IMR-90 (cell line): ENCODE measurements around the gene C16orf96. TPM values are rescaled to one million over a fixed set of nuclear protein-coding genes. Genes with fewer than 3 reads are reported as not detected.

Source experiments
- ATAC-seq: fragments of 200-7000 bp; cut with Tn5 transposase; 2 replicates; pipeline ENCODE4 v1.9.1; 2020; ENCODE audit warnings: low read depth, mild to moderate bottlenecking, moderate library complexity
- BruUV-seq: library from RNA; stranded (reverse); fragments of 400-500 nt; replicated peaks from 2 replicates; lab custom pipeline; 2021; lab: Mats Ljungman, UMichigan
- CTCF ChIA-PET: fragments of 300-600 bp; formaldehyde crosslinking; extraction: SDS; loops from one replicate; lab custom pipeline; 2021; ENCODE audit warnings: antibody characterized with exemption; lab: Yijun Ruan, JAX
- POLR2A ChIA-PET: fragments of 300-600 bp; sonication (Branson Sonifier 250); formaldehyde crosslinking; loops from one replicate; lab custom pipeline; 2022; ENCODE audit warnings: antibody characterized with exemption; ENCODE audit not compliant: unreplicated experiment; lab: Charles Lee
- DNase-seq: peaks from one replicate; pipeline ENCODE4 v3.0.0; 2013
- H2AFZ ChIP-seq: replicated peaks from 2 replicates; pipeline ENCODE3; 2013; ENCODE audit warnings: low read length, mild to moderate bottlenecking; ENCODE audit not compliant: poor library complexity
- H2AK5ac ChIP-seq: 2 replicates; pipeline ENCODE4 v1.6.1; 2013; ENCODE audit warnings: low read depth, low read length, inconsistent platforms
- H2AK9ac ChIP-seq: replicated peaks from 2 replicates; pipeline ENCODE3; 2013; ENCODE audit warnings: mild to moderate bottlenecking, low read depth, low read length, moderate library complexity; ENCODE audit not compliant: poor library complexity
- H2BK120ac ChIP-seq: 2 replicates; pipeline ENCODE4 v1.6.1; 2013; ENCODE audit warnings: low read depth, low read length, inconsistent platforms
- H2BK15ac ChIP-seq: 3 replicates; pipeline ENCODE4 v1.6.1; 2013; ENCODE audit warnings: low read depth, low read length, inconsistent platforms
- H2BK20ac ChIP-seq: 2 replicates; pipeline ENCODE4 v1.6.1; 2013; ENCODE audit warnings: low read depth, mild to moderate bottlenecking, inconsistent platforms, low read length, moderate library complexity
- H2BK5ac ChIP-seq: 2 replicates; pipeline ENCODE4 v1.6.1; 2013; ENCODE audit warnings: mild to moderate bottlenecking, low read depth, low read length, inconsistent platforms; ENCODE audit not compliant: poor library complexity, severe bottlenecking
- H3K14ac ChIP-seq: replicated peaks from 2 replicates; pipeline ENCODE4 v1.6.1; 2013; ENCODE audit warnings: low read depth, low read length, inconsistent platforms
- H3K18ac ChIP-seq: 2 replicates; pipeline ENCODE4 v1.6.1; 2013; ENCODE audit warnings: low read depth, low read length, control low read depth
- H3K23ac ChIP-seq: 2 replicates; pipeline ENCODE4 v1.6.1; 2013; ENCODE audit warnings: low read depth, low read length, inconsistent platforms
- H3K27ac ChIP-seq: 2 replicates; pipeline ENCODE4 v1.5.1; 2013; ENCODE audit warnings: mild to moderate bottlenecking, control low read depth, low read length; ENCODE audit not compliant: insufficient read depth
- H3K27me3 ChIP-seq: 2 replicates; pipeline ENCODE4 v1.6.1; 2013; ENCODE audit warnings: low read length; ENCODE audit not compliant: control insufficient read depth, insufficient read depth
- H3K36me3 ChIP-seq: 2 replicates; pipeline ENCODE4 v1.6.1; 2013; ENCODE audit warnings: low read length, mixed read lengths; ENCODE audit not compliant: control insufficient read depth, insufficient read depth
- H3K4ac ChIP-seq: 2 replicates; pipeline ENCODE4 v1.6.1; 2013; ENCODE audit warnings: low read depth, low read length, inconsistent platforms
- H3K4me1 ChIP-seq: 2 replicates; pipeline ENCODE4 v1.6.1; 2013; ENCODE audit warnings: low read length, mixed read lengths; ENCODE audit not compliant: control insufficient read depth, insufficient read depth
- H3K4me2 ChIP-seq: 2 replicates; pipeline ENCODE4 v1.6.1; 2013; ENCODE audit warnings: low read depth, mild to moderate bottlenecking, control low read depth, low read length, moderate library complexity
- H3K4me3 ChIP-seq: 2 replicates; pipeline ENCODE4 v1.5.1; 2013; ENCODE audit warnings: low read depth, mild to moderate bottlenecking, control low read depth, low read length, moderate library complexity; ENCODE audit not compliant: insufficient read depth
- H3K56ac ChIP-seq: 2 replicates; pipeline ENCODE4 v1.6.1; 2013; ENCODE audit warnings: low read length, inconsistent platforms; ENCODE audit not compliant: insufficient read depth; ENCODE audit errors: extremely low read depth
- H3K79me1 ChIP-seq, 2 experiments: 2 replicates each; pipeline ENCODE4 v1.6.1; 2013; ENCODE audit warnings: low read length in 2 of 2, inconsistent platforms in 1 of 2, low read depth in 1 of 2
- H3K9ac ChIP-seq: 2 replicates; pipeline ENCODE4 v1.6.1; 2013; ENCODE audit warnings: low read depth, low read length, control low read depth
- H3K9me1 ChIP-seq: 2 replicates; pipeline ENCODE4 v1.6.1; 2013; ENCODE audit warnings: low read length, inconsistent platforms; ENCODE audit not compliant: insufficient read depth
- H3K9me3 ChIP-seq: 2 replicates; pipeline ENCODE4 v1.6.1; 2013; ENCODE audit warnings: low read length; ENCODE audit not compliant: control insufficient read depth, insufficient read depth
- H4K20me1 ChIP-seq: 2 replicates; pipeline ENCODE4 v1.6.1; 2013; ENCODE audit warnings: low read length, inconsistent platforms; ENCODE audit not compliant: insufficient read depth
- H4K5ac ChIP-seq: 2 replicates; pipeline ENCODE4 v1.6.1; 2013; ENCODE audit warnings: mild to moderate bottlenecking, low read depth, low read length, control low read depth
- H4K8ac ChIP-seq, 2 experiments: 2 replicates each; pipeline ENCODE4 v1.6.1; 2013; ENCODE audit warnings: low read depth in 2 of 2, low read length in 2 of 2, control low read depth in 1 of 2, inconsistent platforms in 1 of 2
- H4K91ac ChIP-seq: 2 replicates; pipeline ENCODE4 v1.6.1; 2013; ENCODE audit warnings: low read depth, low read length, inconsistent platforms; ENCODE audit not compliant: insufficient read depth
- FOS ChIP-seq: fragments of 150-350 bp; IDR thresholded peaks from 2 replicates; pipeline ENCODE4 v1.6.1; 2016; ENCODE audit warnings: low read depth, low read length
- MAFK ChIP-seq: IDR thresholded peaks from 2 replicates; pipeline ENCODE4 v1.6.1; 2012; ENCODE audit warnings: low read depth, low read length, improper control_type of control experiment
- MAZ ChIP-seq: IDR thresholded peaks from 2 replicates; pipeline ENCODE4 v1.6.1; 2012; ENCODE audit warnings: low read depth, mild to moderate bottlenecking, low read length, improper control_type of control experiment, moderate library complexity, borderline replicate concordance
- MXI1 ChIP-seq: IDR thresholded peaks from 2 replicates; pipeline ENCODE4 v1.6.1; 2012; ENCODE audit warnings: low read depth, mild to moderate bottlenecking, low read length, moderate library complexity, borderline replicate concordance
- NFE2L2 ChIP-seq: fragments of 150-350 bp; IDR thresholded peaks from 2 replicates; pipeline ENCODE4 v1.6.1; 2016; ENCODE audit warnings: low read depth, mild to moderate bottlenecking, low read length
- RAD21 ChIP-seq: IDR thresholded peaks from 2 replicates; pipeline ENCODE4 v1.6.1; 2012; ENCODE audit warnings: low read length, improper control_type of control experiment
- RFX5 ChIP-seq: IDR thresholded peaks from 2 replicates; pipeline ENCODE4 v1.8.0; 2012; ENCODE audit warnings: low read depth, mild to moderate bottlenecking, low read length, moderate library complexity
- SMC3 ChIP-seq: fragments of 150-350 bp; IDR thresholded peaks from 2 replicates; pipeline ENCODE4 v1.6.1; 2016; ENCODE audit warnings: low read depth, mild to moderate bottlenecking, antibody characterized with exemption, low read length, moderate library complexity
- WGBS, 2 experiments: methylation state at CpG; one replicate each; pipeline versions ENCODE4 v1.1.5 to v1.1.7; 2013; ENCODE audit warnings: missing lambda C conversion rate in 2 of 2; ENCODE audit not compliant: insufficient read length in 1 of 2; ENCODE audit errors: extremely low coverage in 2 of 2; 5-methylcytosine and 5-hydroxymethylcytosine counted together
- dilution Hi-C: fragments of 300-500 bp; cut with HindIII; formaldehyde crosslinking; loops from one replicate; pipeline ENCODE4 v1.14.3; 2018; ENCODE audit warnings: low sequenced_read_pairs; ENCODE audit not compliant: unreplicated experiment
- in situ Hi-C: fragments of 300-500 bp; cut with MboI; formaldehyde crosslinking; loops from 3 replicates; pipeline ENCODE4 v1.14.3; 2019; ENCODE audit warnings: low sequenced_read_pairs, inconsistent platforms, mixed read lengths
- intact Hi-C: fragments of 100-400 bp; cut with micrococcal nuclease; formaldehyde crosslinking; loops from 2 replicates; pipeline ENCODE4 v1.10.0; 2022
- polyA plus RNA-seq, 3 experiments: library from polyadenylated mRNA; depleted of rRNA; stranded (reverse); fragments of >200 nt; gene quantifications; 2 replicates each; pipeline ENCODE4 v1.2.3, GENCODE V29; 2012; ENCODE audit warnings: low replicate concordance in 1 of 3
- total RNA-seq: library from RNA; depleted of rRNA; stranded (reverse); fragments of >200 nt; gene quantifications from 2 replicates; pipeline ENCODE4 v1.2.3, GENCODE V29; 2012
- TF ChIP-seq, protein P1 (sequence below): conservative IDR thresholded peaks from 2 replicates; pipeline ENCODE4 v1.5.1; 2012; ENCODE audit warnings: mild to moderate bottlenecking, low read depth, low read length, improper control_type of control experiment
- TF ChIP-seq, protein P2 (sequence below): fragments of 150-350 bp; IDR thresholded peaks from 2 replicates; pipeline ENCODE4 v1.6.1; 2016; ENCODE audit warnings: low read depth, mild to moderate bottlenecking, low read length, moderate library complexity, borderline replicate concordance

Gene C16orf96
- total and polyA plus RNA-seq, 2 of the 4 experiments (the other 2 are of a cell fraction): not detected

DNA sequence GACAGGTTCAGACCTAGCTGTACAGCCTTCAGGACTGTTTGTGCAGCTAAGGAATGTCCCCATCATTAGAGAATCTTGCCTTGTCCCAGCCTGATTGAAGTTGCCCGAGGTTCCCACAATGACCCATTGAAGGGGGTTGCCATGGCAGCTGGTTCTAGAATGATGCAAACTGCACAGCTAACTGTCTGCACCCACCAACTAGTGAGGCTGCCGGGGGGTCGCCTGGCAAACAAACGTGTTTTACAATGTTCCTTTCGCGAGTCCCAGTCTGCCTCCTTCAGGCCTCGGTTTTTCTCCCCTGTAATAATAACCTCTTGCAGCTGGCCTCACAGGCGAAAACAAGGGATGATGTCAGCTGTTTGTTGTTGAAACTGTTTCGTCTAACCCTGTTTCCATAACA lies 5.5 kb downstream of the C16orf96 start:
- no TSS peak for BruUV-seq
- intact Hi-C loops: no loop called here
- TF ChIP-seq NFE2L2 (no peak), SMC3 (no peak), FOS (no peak), RFX5 (no peak), RAD21 (no peak), MAFK (no peak), MXI1 (no peak), MAZ (no peak)
- TF ChIP-seq, protein P1, sequence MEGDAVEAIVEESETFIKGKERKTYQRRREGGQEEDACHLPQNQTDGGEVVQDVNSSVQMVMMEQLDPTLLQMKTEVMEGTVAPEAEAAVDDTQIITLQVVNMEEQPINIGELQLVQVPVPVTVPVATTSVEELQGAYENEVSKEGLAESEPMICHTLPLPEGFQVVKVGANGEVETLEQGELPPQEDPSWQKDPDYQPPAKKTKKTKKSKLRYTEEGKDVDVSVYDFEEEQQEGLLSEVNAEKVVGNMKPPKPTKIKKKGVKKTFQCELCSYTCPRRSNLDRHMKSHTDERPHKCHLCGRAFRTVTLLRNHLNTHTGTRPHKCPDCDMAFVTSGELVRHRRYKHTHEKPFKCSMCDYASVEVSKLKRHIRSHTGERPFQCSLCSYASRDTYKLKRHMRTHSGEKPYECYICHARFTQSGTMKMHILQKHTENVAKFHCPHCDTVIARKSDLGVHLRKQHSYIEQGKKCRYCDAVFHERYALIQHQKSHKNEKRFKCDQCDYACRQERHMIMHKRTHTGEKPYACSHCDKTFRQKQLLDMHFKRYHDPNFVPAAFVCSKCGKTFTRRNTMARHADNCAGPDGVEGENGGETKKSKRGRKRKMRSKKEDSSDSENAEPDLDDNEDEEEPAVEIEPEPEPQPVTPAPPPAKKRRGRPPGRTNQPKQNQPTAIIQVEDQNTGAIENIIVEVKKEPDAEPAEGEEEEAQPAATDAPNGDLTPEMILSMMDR: no peak
- TF ChIP-seq, protein P2, sequence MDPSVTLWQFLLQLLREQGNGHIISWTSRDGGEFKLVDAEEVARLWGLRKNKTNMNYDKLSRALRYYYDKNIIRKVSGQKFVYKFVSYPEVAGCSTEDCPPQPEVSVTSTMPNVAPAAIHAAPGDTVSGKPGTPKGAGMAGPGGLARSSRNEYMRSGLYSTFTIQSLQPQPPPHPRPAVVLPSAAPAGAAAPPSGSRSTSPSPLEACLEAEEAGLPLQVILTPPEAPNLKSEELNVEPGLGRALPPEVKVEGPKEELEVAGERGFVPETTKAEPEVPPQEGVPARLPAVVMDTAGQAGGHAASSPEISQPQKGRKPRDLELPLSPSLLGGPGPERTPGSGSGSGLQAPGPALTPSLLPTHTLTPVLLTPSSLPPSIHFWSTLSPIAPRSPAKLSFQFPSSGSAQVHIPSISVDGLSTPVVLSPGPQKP: no peak
- WGBS, 2 experiments: no CpG with 5 or more reads among the region's 9 CpGs
- Histone ChIP-seq H3K14ac (no peak overlapping the region), H2BK15ac (no peak overlapping the region), H3K27me3 (peaks cover 41% of the 10 kb centered on the region), H2AFZ (no peak overlapping the region), H2AK5ac (no peak overlapping the region), H3K9me3 (no peaks in the 10 kb centered on the region), H4K8ac (no peak overlapping the region), H2BK120ac (no peak overlapping the region), H3K4me2 (no peak overlapping the region), H3K27ac (no peak overlapping the region), H2BK5ac (no peak overlapping the region), H3K4me1 (no peaks in the 10 kb centered on the region), H4K91ac (no peak overlapping the region), H3K18ac (no peak overlapping the region), H2AK9ac (no peak overlapping the region), H3K4me3 (no peak overlapping the region), H3K23ac (no peak overlapping the region), H3K36me3 (no peaks in the 10 kb centered on the region), H3K4ac (no peak overlapping the region), H4K20me1 (no peaks in the 10 kb centered on the region), H3K9me1 (no peaks in the 10 kb centered on the region), H3K79me1 (no peaks in the 10 kb centered on the region), H3K9ac (no peak overlapping the region), H2BK20ac (no peak overlapping the region), H3K56ac (no peak overlapping the region), H4K5ac (no peak overlapping the region)
- CTCF ChIA-PET: interaction anchor here (0.6 to 0.9 kb wide), 2 partner anchors 26 to 392 kb away, joined by 3 read pairs; no protein-coding TSS in a partner anchor
- dilution Hi-C loops: no loop called here
- in situ Hi-C loops: no loop called here
- ATAC-seq: no peak
- POLR2A ChIA-PET: no interaction called here
- no peak for DNase-seq
